EH (cell line): Measurements from ENCODE around the gene STRBP.
"Not testable (repeated sequence)": the region's sequence is repeated elsewhere in the genome, so short reads cannot be mapped to it uniquely, and the experiment has no call there.

Experiments used
- DNase-seq: peaks from one replicate; pipeline ENCODE4 v3.0.0-alpha.2; 2015; ENCODE audit warnings: low read depth

The STRBP gene

DNA sequence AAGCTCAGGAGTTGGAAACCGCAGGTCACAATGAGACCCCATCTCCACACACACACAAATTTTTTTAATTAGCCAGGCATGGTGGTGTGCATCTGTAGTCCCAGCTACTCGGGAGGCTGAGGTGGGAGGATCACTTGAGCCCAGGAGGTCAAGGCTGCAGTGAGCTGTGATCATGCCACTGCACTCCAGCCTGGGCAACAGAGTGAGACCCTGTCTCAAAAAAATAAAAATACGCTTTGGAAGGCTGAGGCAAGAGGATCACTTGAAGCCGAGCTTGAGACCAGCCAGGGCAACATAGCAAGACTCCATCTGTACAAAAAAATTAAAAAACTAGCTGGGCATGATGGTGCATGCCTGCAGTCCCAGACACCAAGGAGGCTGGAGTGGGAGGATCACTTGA is 19.2 kb downstream of the STRBP start:
- DNase-seq: not testable (repeated sequence)

DNA sequence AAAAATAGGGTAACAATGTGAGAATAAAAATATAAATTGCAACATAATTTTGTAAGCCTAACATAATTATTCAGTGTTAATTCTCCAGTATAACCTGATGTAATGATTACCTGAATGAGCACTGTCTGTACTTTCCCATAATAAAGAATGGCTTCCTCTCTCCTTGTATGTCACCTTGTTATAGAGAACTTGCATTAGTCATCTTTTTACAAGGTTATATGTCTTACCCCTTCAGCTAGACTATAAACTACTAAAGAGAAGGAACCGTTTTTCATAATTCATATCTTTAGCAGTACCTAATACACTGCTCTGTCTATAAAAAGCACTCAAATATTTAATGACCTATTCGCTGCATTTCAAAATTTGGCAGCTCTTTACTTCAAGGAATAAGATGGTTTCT is 19.8 kb downstream of the STRBP start:
- DNase-seq: no peak

DNA sequence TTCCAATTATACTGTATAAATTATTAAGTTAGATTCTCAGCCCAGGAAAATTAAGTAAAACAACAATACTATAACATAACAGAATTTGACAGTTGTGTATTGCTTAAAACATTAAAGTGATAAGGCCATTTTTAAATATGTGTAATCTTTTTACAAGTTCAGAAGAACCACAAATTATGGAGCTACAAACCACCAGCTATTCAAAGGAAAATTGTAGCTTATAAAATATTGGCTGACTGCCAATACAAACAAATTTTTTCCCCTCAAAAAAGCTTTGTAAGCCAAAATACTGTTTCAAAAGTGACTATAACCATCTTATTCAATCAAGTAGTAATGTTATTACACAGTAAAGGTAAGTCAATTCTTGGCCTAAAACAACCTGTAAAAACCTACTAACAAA is 21.9 kb downstream of the STRBP start:
- DNase-seq: peak; percentile 5

DNA sequence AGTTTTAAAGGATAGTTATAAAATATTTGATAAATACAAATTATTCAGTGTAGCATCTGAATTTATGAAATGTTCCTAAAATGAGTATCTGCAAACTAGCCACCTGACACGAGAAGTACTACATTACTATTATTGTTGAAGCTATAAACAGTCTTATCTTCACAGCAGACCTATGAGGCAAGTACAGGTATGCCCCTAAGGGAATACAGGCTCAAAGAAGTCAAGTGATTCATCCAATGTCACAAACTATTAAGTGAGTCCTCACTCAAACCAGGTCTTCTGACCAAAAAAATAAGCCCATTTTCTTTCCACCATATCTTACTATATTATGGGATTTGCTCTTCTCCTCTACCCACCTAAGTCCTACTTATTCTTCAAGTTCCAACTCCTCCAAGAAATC is 28.7 kb downstream of the STRBP start:
- DNase-seq: no peak

DNA sequence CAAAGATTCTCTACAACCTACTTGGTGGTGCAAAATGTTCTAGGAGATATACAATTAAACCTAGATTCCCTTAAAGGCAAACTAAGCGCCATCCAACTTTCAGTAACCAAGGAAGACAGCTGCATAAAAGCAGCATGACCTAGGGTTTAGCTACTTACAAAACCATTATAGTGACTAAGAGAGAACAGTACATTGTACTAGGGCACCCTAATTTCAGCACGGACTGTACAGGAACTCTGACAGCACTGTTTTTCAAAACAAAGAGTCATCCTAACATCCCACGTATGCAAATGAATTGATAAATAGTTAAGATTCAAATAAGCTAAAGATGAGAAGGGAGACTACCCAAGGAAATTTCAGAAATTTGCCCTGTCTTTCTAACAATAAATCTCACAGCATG is 30.0 kb downstream of the STRBP start:
- DNase-seq: no peak

DNA sequence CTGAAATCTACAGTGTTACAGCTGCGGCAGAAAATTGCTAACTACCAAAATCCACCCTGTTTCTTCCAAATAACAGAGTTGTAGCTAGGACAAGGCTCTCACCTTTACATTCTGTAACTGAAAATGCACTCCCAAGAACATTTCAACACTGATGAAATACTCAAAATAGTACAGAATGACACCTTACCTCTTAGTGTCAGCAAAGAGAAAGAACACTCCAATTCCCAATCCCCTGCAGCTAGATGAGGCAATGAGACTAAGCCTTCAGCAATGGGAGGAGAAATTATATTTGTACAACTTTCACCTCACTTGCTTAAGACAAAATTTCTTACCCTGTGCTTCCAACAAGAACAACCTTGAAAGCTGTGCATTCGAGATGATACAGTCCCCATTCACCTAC is 31.2 kb downstream of the STRBP start:
- DNase-seq: no peak

DNA sequence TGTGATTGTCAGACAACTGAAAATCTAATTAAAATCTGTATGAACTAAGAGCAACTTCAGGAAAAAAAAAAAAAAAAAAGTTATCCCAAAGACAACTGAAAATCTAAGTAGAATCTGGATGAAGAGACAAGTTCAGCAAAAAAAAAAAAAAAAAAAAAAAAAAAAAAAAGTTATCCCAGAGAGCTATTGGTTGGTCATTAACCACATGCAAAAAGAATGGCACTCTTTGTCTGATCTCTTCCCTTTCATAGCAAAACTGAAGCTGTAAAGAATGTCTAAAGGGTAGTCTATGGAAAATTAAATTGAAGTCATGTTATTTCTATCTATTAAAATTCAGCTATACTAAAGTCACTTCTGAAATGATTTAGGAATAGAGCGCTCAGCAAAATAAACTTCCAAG is 32.9 kb downstream of the STRBP start:
- DNase-seq: no peak

DNA sequence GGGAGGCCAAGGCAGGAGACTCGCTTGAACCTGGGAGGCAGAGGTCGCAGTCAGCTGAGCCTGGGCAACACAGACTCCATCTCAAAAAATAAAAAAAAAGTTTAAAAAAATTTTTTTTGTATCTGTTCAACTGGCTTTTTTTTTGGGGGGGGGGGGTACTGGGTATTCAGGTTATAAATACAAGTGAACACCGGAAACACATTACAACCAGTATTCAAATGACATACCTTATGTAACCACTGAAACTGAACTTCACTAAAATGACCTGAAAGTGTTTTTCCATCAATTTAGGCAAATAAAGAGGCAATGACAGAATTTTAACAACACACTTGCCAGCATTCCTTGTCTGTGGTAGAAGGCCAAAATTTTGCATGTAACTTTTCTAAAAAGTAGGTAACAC is 33.5 kb downstream of the STRBP start:
- DNase-seq: no peak

DNA sequence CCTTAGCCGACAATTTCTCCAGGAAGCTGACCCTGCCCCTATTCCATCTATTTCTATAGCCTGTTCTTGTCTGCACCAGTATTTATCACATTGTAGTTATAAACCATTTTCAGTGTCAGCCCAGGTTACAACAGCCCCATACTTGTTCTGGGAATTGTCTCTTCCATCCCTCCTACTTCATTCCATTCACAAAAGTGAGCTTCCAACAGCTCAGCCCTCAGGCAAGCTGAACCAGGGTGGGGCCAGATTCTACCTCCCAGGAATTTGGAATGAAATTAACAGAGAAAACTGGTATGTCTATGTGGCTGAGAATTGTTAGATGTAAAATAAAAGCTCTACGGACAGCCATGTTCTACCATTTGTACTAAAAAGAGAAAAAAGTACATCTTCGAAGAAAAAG is 36.1 kb downstream of the STRBP start:
- no peak for DNase-seq

DNA sequence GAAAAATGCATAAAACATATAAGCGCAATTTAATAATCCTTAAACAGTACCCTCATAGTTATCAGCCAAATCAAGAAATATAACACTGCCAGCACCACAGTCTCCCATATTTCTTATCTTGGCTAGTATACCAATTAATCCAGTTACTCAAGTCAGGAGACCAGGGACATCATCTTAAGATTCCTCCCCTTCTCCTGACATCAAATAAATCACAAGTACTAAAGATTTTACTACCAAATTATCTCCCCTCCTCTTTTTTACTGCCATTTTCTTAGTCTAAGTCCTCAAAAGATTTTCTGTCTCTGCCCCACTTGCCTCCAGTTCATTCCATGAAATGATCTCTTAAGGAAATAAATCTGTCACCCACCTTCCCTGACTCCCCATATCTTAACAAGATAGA is 37.0 kb downstream of the STRBP start:
- no peak for DNase-seq

DNA sequence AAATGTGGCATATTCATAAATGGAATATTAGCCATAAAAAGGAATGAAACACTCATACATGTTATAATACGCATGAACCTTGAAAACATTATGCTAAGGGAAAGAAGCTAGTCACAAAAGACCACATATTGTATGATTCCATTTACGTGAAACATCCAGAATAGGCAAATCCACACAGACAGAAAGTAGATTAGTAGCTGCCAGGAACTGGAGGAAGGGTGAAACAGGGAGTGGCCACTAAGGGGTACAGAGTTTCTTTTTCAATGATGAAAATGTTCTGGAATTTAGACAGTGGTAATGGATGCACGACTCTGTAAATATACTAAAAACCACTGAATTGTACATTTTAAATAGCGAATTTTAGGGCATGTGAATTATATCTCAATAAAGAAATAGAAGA is 39.4 kb downstream of the STRBP start:
- DNase-seq: no peak

DNA sequence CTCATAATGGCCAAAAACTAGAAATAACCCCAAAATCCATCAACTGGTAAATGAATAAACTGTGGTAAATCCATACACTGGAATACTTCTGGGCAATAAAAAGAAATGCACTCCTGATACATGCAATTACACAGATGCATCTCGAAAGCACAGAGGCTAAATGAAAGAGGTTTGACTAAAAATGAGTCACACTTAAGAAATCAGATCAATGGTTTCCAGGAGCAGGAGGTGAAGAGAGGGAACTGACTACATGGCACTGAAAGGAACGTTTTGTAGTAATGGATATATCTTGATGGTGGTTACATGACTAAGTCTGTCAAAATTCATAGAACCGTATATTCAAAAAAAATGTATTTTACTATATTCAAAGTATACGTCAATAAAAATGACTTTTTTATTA is 42.4 kb downstream of the STRBP start:
- DNase-seq: no peak

DNA sequence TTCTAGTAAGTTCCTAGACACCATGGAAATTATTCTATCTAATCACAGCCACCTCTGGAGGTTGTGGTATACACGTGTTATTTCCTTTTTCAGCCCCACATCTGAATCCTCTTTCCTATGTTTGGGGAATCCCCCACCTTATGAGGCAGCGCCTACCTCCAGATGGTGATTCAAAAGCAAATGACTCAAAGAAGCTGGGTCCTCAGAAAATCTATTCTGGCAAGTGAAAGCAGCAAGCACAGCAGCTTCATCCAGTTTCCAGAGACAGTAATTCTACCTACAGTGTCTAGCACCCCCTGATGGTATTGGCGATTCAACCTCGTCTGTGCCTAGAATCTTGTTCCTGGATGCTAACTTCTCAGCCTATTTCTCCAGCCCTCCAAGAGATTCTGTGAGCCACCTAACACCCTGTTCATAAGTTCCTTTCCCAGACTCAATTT is 43.0 kb downstream of the STRBP start:
- DNase-seq: peak; percentile 62

DNA sequence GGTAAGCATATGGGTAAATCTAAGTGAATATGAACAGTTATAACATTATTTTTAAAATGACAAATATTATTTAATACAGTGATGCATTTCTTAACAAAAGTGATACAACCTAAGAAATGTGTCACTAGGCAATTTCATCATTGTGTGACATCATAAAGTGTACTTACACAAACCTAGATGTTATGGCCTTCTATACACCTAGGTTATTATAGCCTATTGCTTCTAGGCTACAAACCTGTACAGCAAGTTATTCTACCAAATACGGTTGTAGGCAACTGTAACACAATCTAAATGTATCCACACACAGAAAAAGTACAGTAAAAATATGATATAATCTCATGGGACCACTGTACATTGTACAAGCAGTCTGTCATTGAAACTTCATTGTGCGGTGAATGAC is 48.3 kb downstream of the STRBP start:
- DNase-seq: no peak

DNA sequence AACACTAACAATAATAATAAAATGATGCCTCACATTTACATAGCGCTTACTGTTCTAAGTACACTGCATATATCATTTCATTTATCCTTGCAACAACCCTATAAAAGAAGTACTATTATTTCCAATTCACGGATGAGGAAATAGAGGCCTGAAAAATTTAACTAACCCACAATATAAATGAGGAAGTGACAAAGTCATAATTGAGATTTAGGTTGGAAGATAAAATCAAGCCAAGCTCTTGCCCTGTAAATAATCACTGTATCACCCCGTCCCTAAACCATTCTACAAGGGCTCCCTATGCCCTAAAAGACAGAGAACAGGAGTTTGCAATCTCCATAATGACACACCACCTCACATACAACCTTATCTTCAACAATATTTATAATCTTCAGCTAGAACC is 49.6 kb downstream of the STRBP start:
- no peak for DNase-seq

DNA sequence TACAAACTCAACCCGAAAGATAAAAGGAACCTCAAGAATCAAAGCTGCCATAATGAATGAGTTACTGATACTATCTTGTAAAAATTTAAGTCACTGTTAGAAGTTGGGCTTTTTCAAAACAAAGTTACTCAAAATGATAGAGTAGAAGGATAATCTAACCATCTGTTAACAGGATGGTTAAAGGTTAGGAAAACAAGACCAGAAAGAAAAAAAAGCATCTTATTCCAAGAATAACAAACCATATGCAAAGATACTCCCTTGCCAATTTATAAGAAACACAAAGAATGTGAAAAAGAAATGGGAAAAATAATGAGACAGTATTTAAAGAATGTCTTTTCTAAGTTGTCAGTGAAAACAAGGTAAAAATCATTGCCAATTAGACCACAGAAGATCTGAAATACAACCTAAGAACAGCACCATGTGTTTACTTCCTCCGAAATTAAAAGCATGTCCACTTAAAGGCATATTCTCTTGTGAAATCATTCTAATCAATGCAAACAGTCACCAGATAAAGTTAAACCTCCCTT is 51.2 kb downstream of the STRBP start:
- peak; percentile 37 for DNase-seq

DNA sequence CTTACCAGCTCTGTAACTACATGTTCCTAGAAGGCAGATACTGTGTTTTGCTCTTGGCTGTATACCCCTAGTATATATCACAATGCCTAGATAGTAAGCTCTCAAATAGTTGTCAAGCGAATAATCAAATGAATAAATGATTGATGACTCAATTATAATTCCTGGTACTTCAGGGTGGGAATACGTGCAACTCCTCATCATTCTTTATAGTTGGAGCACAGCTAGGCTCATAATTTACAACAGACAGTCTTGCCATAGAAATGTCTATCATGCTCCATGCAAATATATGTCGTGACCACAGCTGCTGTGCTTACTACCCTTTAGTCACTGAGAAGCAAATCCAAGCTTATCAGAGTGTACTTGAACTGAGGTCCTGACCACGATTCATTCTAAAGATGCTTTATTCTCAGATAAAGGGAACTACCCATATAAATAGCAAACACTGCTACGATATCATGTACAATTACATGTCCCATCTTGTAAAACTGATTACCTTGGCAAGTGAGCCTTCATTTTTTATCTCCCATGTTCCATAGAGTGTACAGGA is 52.1 kb downstream of the STRBP start:
- DNase-seq: peak; percentile 1

DNA sequence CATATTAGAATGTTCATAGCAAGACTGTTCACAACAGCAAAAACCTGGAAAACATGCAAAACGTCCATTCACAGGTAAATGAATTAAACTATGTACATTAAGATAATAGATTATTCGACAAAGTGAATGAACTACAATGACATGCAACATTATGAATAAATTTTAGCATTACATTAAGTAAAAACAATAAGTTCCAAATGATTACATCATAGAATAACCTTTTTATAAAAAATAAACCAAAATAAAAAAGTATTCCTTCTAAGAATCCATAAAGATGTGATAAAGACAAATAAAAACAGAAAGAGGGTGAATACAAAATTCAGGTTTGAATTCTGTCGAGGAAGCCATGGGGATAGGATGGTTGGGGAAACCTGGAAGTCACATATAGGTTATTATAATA is 57.3 kb downstream of the STRBP start:
- no peak for DNase-seq

DNA sequence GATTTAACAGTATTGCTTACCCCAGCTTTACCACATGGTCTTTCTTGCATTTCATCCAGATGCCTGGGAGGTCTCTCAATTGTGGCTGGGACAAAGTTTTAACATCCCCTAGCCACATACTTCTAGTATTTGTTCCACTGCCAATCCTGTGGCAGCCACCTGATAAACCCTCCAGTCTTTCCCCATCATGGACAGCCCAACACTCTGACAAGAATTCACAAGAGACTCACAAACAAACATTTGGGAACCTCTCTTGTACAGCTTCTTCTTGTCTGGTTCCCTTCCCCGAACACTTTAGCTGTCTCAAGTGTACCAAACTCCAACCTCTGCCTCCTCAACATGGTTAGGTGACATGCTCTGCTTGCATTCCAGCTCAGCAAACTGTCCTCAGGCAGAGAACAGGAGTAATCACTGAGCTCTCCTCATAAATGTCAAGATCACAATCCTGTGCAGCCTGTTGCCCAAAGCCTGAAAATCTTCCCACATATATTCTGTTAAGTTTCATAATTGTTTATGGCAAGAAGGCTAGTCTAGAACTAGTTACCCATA is 59.7 kb downstream of the STRBP start:
- DNase-seq: no peak

DNA sequence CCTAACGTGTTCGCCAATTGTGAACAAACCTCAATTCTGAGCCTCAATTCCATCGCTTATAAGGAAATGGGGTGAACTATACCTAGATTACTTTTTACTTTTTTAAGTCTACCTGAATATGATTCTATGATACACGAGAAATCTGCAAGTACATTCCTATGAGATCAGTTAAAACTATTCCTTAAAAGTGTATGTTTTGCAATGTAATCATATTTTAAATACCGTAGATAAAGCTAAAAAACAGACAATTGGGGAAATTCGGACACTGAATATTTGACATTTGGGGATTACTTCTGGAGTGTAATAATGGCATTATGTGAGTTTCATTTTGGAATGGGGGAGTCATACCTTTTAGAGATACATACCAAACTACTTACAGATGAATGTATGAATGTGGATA is 62.3 kb downstream of the STRBP start:
- DNase-seq: no peak

DNA sequence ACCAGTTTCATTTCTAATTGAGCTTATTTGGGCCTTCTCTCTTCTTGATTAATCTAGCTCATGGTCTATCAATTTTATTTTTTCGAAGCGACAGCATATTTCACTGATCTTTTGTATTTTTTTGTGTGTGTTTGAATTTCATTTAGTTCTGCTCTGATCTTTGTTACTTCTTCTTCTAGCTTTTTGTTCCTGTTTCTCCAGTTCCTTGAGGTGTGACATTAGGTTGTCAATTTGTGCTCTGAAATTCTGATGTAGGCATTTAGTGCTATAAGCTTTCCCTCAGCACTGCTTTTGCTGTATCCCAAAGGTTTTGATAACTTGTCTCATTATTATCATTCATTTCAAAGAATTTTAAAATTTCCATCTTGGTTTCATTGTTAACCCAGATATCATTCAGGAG is 67.3 kb downstream of the STRBP start:
- no peak for DNase-seq

DNA sequence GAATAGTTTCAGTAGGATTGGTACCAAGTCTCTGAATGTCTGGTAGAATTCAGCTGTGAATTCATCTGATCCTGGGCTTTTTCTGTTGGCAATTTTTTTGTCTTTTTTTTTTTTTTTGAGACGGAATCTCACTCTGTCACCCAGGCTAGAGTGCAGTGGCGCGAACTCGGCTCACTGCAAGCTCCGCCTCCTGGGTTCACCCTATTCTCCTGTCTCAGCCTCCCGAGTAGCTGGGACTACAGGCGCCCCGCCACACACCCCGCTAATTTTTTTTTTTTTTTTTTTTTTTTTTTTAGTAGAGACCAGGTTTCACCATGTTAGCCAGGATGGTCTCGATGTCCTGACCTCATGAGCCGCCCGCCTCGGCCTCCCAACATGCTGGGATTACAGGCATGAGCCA is 67.9 kb downstream of the STRBP start:
- DNase-seq: not testable (repeated sequence)

DNA sequence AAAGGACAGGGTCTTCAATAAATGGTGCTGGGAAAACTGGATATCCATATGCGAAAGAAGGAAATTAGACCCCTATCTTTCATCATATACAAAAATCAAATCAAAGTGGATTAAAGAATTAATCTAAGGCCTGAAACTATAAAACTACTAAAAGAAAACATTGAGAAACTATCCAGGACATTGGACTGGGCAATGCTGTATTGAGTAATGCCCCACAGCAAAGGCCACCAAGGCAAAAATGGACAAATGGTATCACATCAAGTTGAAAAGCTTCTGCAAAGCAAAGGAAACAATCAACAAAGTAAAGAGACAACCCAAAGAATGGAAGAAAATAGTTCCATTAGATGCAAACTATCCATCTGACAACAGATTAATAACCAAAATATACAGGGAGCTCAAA is 72.3 kb downstream of the STRBP start:
- DNase-seq: no peak

DNA sequence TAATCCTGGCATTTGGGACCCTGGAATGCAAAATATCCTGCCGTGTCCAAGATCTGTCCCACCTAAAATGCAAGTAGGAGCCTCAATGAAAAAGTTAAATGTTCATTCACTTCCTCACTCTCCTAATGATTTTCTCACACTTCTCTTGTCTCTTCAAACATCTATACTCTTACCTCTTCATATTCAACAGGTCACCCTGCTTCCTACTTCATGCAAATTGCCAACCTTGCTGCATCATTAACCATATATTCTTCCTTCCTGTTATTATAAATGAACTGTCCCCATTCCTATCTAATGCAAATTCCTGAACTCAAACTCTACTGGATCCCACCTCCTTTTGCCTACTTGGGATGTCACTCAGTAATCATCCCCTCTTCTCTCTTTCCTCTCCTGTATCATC is 74.4 kb downstream of the STRBP start:
- DNase-seq: no peak
